GM19035 (cell line): Measurements from ENCODE around the gene SEC24B.
A peak's percentile ranks its signal among the peaks of the same experiment; 100 is the strongest.
"Not testable (repeated sequence)": the region's sequence is repeated elsewhere in the genome, so short reads cannot be mapped to it uniquely, and the experiment has no call there.

Experiments
- ATAC-seq: cut with Tn5 transposase; IDR thresholded peaks from one replicate; pipeline ENCODE4 v1.9.1; 2021; ENCODE audit not compliant: unreplicated experiment

The SEC24B gene

GRCh38 chr4:109432203-109432602 is 1.4 kb upstream of the SEC24B start:
- no peak for ATAC-seq

GRCh38 chr4:109432696-109433095 is 919 bp upstream of the SEC24B start:
- ATAC-seq, result no peak

- peak; percentile 55 for ATAC-seq
These were observed 674 bp downstream of the SEC24B start for GRCh38 chr4:109434007-109434971.

DNA sequence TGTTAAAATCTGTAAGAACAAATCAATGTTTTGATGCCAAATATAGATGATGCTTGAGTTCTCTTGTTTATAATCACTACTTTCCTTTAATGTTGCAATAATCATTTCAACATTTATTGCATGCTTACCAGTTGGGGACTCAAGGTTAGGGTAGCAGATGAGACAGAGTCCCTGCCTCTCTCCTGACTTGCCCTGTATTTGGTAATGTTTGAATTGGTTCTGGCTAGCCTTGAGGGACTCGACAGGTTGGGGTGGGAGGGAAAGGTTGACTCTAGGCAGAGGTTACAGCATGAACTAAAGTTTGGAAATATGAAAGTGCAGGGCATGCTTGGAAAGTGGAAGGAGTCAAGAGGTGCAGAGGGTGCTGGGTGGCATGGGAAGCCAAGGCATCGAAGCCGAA is 2.0 kb downstream of the SEC24B start:
- ATAC-seq, result no peak

- ATAC-seq, result no peak
These were observed 2.9 kb downstream of the SEC24B start for GRCh38 chr4:109436504-109436903.

DNA sequence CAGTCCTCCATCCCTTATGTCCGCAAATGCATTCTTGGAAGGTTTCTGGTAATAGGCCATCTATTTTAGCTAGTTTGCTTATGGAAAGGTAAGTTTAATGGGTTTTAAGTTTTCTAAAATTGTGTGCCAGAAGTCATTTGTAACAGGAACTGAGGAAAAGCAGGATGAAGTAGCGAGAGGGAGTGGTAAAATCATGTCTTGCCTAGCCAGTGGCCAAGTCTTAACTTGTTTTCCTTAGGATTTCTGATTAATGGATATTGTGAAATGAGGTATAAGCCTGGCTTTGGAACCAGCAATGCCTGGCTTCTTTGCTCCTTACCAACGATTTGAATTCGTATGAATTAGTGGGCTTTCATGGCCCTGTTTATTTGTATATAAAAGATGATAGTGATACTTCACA is 7.3 kb downstream of the SEC24B start:
- no peak for ATAC-seq

DNA sequence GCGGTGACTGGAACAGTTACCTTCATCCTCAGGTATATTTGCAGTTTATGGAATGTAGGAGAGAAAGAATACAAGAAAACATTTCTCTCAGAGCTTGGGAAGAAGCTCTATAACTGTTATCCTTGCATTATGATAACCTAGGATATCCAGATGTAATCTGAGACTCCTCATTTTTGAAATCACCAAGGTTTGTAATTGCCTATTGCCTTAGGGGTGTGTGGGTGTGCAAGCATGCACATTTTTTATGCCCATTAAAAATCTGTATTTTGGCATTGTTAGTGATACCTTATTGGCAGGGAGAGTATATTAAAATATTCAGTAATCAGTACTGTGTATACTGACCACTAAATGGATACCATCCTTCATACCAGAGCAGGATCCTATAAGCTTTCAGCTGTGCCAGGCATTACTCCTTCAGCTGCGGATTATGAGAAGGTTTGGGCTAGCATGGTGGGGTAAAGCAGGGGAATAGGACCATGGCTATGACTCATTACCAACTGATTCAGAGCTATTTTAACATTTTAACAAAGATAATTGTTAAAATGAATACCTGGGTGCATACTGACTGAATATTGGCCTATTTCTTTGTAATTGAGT is 8.3 kb downstream of the SEC24B start:
- ATAC-seq, result no peak

GRCh38 chr4:109444182-109444844 is 10.7 kb downstream of the SEC24B start:
- peak; percentile 57 for ATAC-seq

- ATAC-seq, result no peak
These were observed 13.7 kb downstream of the SEC24B start for GRCh38 chr4:109447278-109447677.

GRCh38 chr4:109451544-109452273 is 18.1 kb downstream of the SEC24B start:
- no peak for ATAC-seq

GRCh38 chr4:109453110-109453509 is 19.5 kb downstream of the SEC24B start:
- not testable (repeated sequence) for ATAC-seq

- peak; percentile 56 for ATAC-seq
These were observed 28.7 kb downstream of the SEC24B start for GRCh38 chr4:109462297-109462696.

DNA sequence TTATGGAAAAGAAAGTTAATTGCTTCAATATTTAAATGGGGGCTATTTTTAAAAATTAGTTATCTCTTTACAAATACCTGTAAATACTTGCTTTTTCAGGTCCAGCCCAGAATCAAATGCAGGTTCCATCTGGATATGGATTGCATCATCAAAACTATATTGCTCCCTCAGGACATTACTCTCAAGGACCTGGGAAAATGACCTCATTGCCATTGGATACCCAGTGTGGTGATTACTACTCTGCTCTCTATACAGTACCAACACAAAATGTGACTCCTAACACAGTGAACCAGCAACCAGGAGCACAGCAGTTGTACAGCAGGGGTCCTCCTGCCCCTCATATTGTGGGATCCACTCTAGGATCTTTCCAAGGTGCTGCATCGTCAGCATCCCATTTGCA is 29.2 kb downstream of the SEC24B start:
- ATAC-seq, result no peak

- ATAC-seq, result no peak
These were observed 31.5 kb downstream of the SEC24B start for GRCh38 chr4:109465069-109465468.

- no peak for ATAC-seq
These were observed 36.3 kb downstream of the SEC24B start for GRCh38 chr4:109469915-109470314.

DNA sequence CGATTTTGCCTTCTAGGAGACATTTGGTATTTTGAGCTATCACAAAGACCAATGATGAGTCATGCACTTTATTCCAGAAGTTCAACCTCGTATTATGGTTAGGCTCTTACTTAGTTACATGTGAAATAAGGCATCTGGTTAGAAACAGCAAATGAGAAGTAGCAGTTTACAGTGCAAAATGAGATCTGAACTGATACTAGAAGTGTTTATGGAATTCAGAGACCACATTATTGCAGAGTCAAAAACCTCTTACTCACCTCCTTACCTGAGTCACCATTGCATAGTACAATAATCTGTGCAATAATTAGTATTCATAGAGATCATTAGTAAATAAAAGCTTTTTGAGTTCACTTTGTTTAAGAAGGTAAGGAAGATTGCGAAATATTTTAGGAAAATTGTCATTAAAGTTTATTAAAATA is 38.7 kb downstream of the SEC24B start:
- ATAC-seq, result no peak

DNA sequence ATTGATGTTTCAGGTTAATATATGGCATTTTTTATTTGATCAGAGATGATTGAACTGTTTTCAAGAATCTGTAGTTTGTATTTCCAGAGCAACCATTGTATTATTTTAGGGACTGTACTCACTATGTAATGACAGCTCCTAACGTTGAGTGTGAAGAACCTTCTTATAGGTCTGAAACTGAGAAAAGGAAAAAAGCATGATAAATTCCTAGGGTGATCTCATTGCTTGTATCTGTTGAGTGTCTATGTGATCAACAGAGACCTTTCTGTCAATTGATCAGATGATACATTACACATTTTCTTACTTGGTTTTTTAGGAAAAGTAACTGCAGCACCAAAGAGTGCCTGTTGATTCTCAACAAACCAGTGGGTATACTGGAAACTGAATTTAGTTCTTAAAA is 40.2 kb downstream of the SEC24B start:
- ATAC-seq, result no peak

GRCh38 chr4:109486007-109486406 is 52.4 kb downstream of the SEC24B start:
- ATAC-seq, result no peak

DNA sequence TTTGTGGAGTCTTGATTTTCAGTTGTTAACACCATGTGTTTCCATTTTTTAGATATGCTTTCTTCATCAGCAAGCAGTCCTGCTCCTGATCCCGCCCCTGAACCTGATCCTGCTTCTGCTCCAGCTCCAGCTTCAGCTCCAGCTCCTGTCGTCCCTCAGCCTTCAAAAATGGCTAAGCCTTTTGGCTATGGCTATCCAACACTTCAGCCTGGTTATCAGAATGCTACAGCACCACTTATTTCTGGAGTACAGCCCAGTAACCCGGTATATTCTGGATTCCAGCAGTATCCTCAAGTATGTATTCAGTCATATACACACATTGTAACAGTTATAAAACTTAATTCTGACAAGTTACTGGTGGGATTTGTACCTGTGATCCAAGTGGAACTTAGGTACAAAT is 60.9 kb downstream of the SEC24B start:
- ATAC-seq, result no peak

GRCh38 chr4:109495514-109495913 is 61.9 kb downstream of the SEC24B start:
- no peak for ATAC-seq

DNA sequence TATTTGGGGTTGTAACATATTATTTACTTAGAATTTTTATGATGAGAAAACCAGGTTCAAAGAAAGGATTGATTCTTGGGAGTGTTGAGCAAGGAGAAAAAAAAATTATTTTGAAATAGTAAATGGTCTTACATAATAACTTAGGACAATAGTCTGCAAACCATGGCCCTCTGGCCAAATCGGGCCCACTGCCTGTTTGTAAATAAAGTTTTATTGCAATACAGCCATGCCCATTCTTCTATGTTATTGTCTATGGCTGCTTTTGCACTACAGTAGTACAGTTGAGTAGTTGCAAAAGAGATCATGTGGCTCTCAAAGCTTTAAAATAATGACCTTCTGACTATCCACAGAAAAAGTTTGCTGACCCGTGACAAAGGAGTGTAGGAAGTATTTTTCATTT is 63.3 kb downstream of the SEC24B start:
- ATAC-seq, result no peak
